Measurements from ENCODE around the gene SMAP2.
"Not testable (repeated sequence)": the region's sequence is repeated elsewhere in the genome, so short reads cannot be mapped to it uniquely, and the experiment has no call there.

Gene SMAP2

GRCh38 chr1:40372658-40373322 is 737 bp upstream of the SMAP2 start:
- DNase-seq: no peak

GRCh38 chr1:40377512-40377911 is 4.0 kb downstream of the SMAP2 start:
- DNase-seq: no peak

- DNase-seq: no peak
Measured at GRCh38 chr1:40379785-40380452, 6.4 kb downstream of the SMAP2 start.

GRCh38 chr1:40380817-40381216 is 7.3 kb downstream of the SMAP2 start:
- DNase-seq: no peak

- no peak for DNase-seq
Measured at GRCh38 chr1:40381268-40382107, 8.0 kb downstream of the SMAP2 start.

GRCh38 chr1:40382108-40382460 is 8.6 kb downstream of the SMAP2 start:
- no peak for DNase-seq

- no peak for DNase-seq
Measured at GRCh38 chr1:40382601-40383000, 9.1 kb downstream of the SMAP2 start.

GRCh38 chr1:40383095-40383487 is 9.6 kb downstream of the SMAP2 start:
- DNase-seq: no peak

- DNase-seq: no peak
Measured at GRCh38 chr1:40383488-40384412, 10.2 kb downstream of the SMAP2 start.

GRCh38 chr1:40384413-40384762 is 10.9 kb downstream of the SMAP2 start:
- DNase-seq: no peak

- DNase-seq: no peak
Measured at GRCh38 chr1:40384887-40385286, 11.4 kb downstream of the SMAP2 start.

GRCh38 chr1:40385437-40386358 is 12.2 kb downstream of the SMAP2 start:
- peak; percentile 43 for DNase-seq

GRCh38 chr1:40386359-40386723 is 12.8 kb downstream of the SMAP2 start:
- no peak for DNase-seq

- no peak for DNase-seq
Measured at GRCh38 chr1:40386796-40387195, 13.3 kb downstream of the SMAP2 start.

GRCh38 chr1:40387381-40388306 is 14.1 kb downstream of the SMAP2 start:
- DNase-seq: not testable (repeated sequence)

GRCh38 chr1:40388456-40389321 is 15.2 kb downstream of the SMAP2 start:
- DNase-seq: not testable (repeated sequence)

- no peak for DNase-seq
Measured at GRCh38 chr1:40389322-40389803, 15.8 kb downstream of the SMAP2 start.

GRCh38 chr1:40389871-40390560 is 16.5 kb downstream of the SMAP2 start:
- DNase-seq: peak; percentile 24

- DNase-seq: no peak
Measured at GRCh38 chr1:40390857-40391256, 17.3 kb downstream of the SMAP2 start.

All from stimulated activated naive CD4-positive, alpha-beta T cell treated with Interleukin-2 at 50 U/mL for 16 hours (primary cell).